Loucy (cell line): ENCODE measurements around the gene NAA11.
"Not testable (repeated sequence)": the region's sequence is repeated elsewhere in the genome, so short reads cannot be mapped to it uniquely, and the experiment has no call there.

Experiments
- H2AFZ ChIP-seq: fragments of 200-600 bp; sonication (generic); 2 replicates; pipeline ENCODE4 v1.6.0; 2016; ENCODE audit warnings: antibody characterized with exemption, mild to moderate bottlenecking, low read length, moderate library complexity
- H3F3A ChIP-seq: fragments of 200-600 bp; 2 replicates; pipeline ENCODE4 v1.6.0; 2016; ENCODE audit warnings: antibody characterized with exemption, low read depth, mild to moderate bottlenecking
- H3K27me3 ChIP-seq: fragments of 200-600 bp; sonication (generic); 2 replicates; pipeline ENCODE4 v1.6.1; 2014; ENCODE audit warnings: low read length, mild to moderate bottlenecking; ENCODE audit not compliant: insufficient read depth, poor library complexity, severe bottlenecking
- H3K36me3 ChIP-seq: fragments of 200-600 bp; sonication (generic); 2 replicates; pipeline ENCODE4 v1.6.1; 2016; ENCODE audit warnings: low read length; ENCODE audit not compliant: insufficient read depth
- H3K4me1 ChIP-seq: fragments of 200-600 bp; sonication (generic); 2 replicates; pipeline ENCODE4 v1.5.1; 2014; ENCODE audit warnings: low read length, mild to moderate bottlenecking; ENCODE audit not compliant: insufficient read depth, poor library complexity, severe bottlenecking
- H3K4me2 ChIP-seq: fragments of 200-600 bp; sonication (generic); 2 replicates; pipeline ENCODE4 v1.6.0; 2014; ENCODE audit warnings: antibody characterized with exemption, low read length, low read depth, mild to moderate bottlenecking; ENCODE audit not compliant: poor library complexity, severe bottlenecking
- H3K4me3 ChIP-seq: fragments of 200-600 bp; sonication (generic); 2 replicates; pipeline ENCODE4 v1.5.1; 2014; ENCODE audit warnings: low read length, mild to moderate bottlenecking, mixed read lengths; ENCODE audit not compliant: poor library complexity, severe bottlenecking
- H3K79me2 ChIP-seq: fragments of 200-600 bp; sonication (generic); 2 replicates; pipeline ENCODE4 v1.6.1; 2014; ENCODE audit warnings: low read length; ENCODE audit not compliant: insufficient read depth
- H3K9ac ChIP-seq: fragments of 200-600 bp; sonication (generic); 2 replicates; pipeline ENCODE4 v1.6.0; 2014; ENCODE audit warnings: mild to moderate bottlenecking, low read depth, low read length, moderate library complexity; ENCODE audit not compliant: poor library complexity, severe bottlenecking
- H3K9me2 ChIP-seq: fragments of 200-600 bp; sonication (generic); replicated peaks from 2 replicates; pipeline ENCODE4 v1.6.1; 2016; ENCODE audit warnings: low read depth, low read length, mixed read lengths
- H3K9me3 ChIP-seq: fragments of 200-600 bp; sonication (generic); 2 replicates; pipeline ENCODE4 v1.6.1; 2014; ENCODE audit warnings: mild to moderate bottlenecking, antibody characterized with exemption, low read length, low read depth; ENCODE audit not compliant: insufficient read depth
- H4K20me1 ChIP-seq: fragments of 200-600 bp; sonication (generic); 2 replicates; pipeline ENCODE4 v1.6.0; 2014; ENCODE audit warnings: antibody characterized with exemption, low read length, mild to moderate bottlenecking; ENCODE audit not compliant: insufficient read depth, poor library complexity, severe bottlenecking
- CTCF ChIP-seq: fragments of 200-600 bp; sonication (generic); conservative IDR thresholded peaks from 2 replicates; pipeline ENCODE4 v1.5.1; 2014; ENCODE audit warnings: mild to moderate bottlenecking, antibody characterized with exemption, low read length
- EZH2phosphoT487 ChIP-seq: fragments of 200-600 bp; IDR thresholded peaks from 2 replicates; pipeline ENCODE4 v1.6.1; 2018; ENCODE audit warnings: antibody characterized with exemption, mild to moderate bottlenecking, moderate library complexity, borderline replicate concordance

NAA11 gene

GRCh38 chr4:79287076-79287475, 38.8 kb downstream of the NAA11 start:
- H3F3A ChIP-seq: no peaks in the 10 kb centered on the region
- no peak overlapping the region for H3K4me3 ChIP-seq
- H3K4me1 ChIP-seq: peaks cover 6% of the 10 kb centered on the region
- H3K9me3 ChIP-seq: no peaks in the 10 kb centered on the region
- no peak overlapping the region for H2AFZ ChIP-seq
- H4K20me1 ChIP-seq: no peaks in the 10 kb centered on the region
- H3K9me2 ChIP-seq: no peaks in the 10 kb centered on the region
- no peak for TF ChIP-seq EZH2phosphoT487
- H3K27me3 ChIP-seq: no peaks in the 10 kb centered on the region
- no peak overlapping the region for H3K4me2 ChIP-seq
- H3K79me2 ChIP-seq: no peaks in the 10 kb centered on the region
- H3K36me3 ChIP-seq: no peaks in the 10 kb centered on the region
- no peak overlapping the region for H3K9ac ChIP-seq

- Histone ChIP-seq H3K4me3 (no peak overlapping the region), H3F3A (no peaks in the 10 kb centered on the region), H3K4me1 (no peaks in the 10 kb centered on the region), H2AFZ (peak overlapping the region; percentile 32; the same call in 1 of the 2 replicates), H3K9me3 (no peaks in the 10 kb centered on the region), H3K4me2 (no peak overlapping the region), H3K27me3 (no peaks in the 10 kb centered on the region), H3K36me3 (no peaks in the 10 kb centered on the region), H3K79me2 (no peaks in the 10 kb centered on the region), H3K9ac (no peak overlapping the region), H3K9me2 (no peaks in the 10 kb centered on the region), H4K20me1 (no peaks in the 10 kb centered on the region)
- TF ChIP-seq EZH2phosphoT487: no peak
- no peak for TF ChIP-seq CTCF
Measured at GRCh38 chr4:79281566-79282359, 44.1 kb downstream of the NAA11 start.

- H3K4me3 ChIP-seq, H3K9ac ChIP-seq, H3K4me2 ChIP-seq, H3K27me3 ChIP-seq, H3K36me3 ChIP-seq, H3K4me1 ChIP-seq, H3K79me2 ChIP-seq, H3F3A ChIP-seq, H2AFZ ChIP-seq, H3K9me2 ChIP-seq, H4K20me1 ChIP-seq, H3K9me3 ChIP-seq: not testable (repeated sequence)
Measured at GRCh38 chr4:79277467-79277866, 48.4 kb downstream of the NAA11 start.

- Histone ChIP-seq H4K20me1 (no peaks in the 10 kb centered on the region), H3K36me3 (no peaks in the 10 kb centered on the region), H3K9me3 (no peaks in the 10 kb centered on the region), H3K27me3 (no peaks in the 10 kb centered on the region), H3F3A (no peaks in the 10 kb centered on the region), H3K9ac (no peak overlapping the region), H3K9me2 (no peaks in the 10 kb centered on the region), H2AFZ (no peak overlapping the region), H3K4me1 (peaks cover 4% of the 10 kb centered on the region), H3K4me2 (no peak overlapping the region), H3K4me3 (no peak overlapping the region), H3K79me2 (no peaks in the 10 kb centered on the region)
- TF ChIP-seq EZH2phosphoT487 (no peak), CTCF (no peak)
Measured at GRCh38 chr4:79273915-79274314, 51.9 kb downstream of the NAA11 start.
